B cell (primary cell): ENCODE results near the gene LRP1.

Experiments
- EZH2 ChIP-seq: IDR thresholded peaks from 2 replicates; pipeline ENCODE4 v1.6.1; 2012; ENCODE audit warnings: borderline replicate concordance, low read depth, mild to moderate bottlenecking, moderate library complexity, low read length; ENCODE audit not compliant: insufficient read depth, poor library complexity, severe bottlenecking
- TF ChIP-seq, protein P1 (sequence below): fragments of 200-600 bp; IDR thresholded peaks from one replicate; pipeline ENCODE4 v1.8.0; 2022; ENCODE audit warnings: antibody characterized with exemption, mild to moderate bottlenecking

DNA sequence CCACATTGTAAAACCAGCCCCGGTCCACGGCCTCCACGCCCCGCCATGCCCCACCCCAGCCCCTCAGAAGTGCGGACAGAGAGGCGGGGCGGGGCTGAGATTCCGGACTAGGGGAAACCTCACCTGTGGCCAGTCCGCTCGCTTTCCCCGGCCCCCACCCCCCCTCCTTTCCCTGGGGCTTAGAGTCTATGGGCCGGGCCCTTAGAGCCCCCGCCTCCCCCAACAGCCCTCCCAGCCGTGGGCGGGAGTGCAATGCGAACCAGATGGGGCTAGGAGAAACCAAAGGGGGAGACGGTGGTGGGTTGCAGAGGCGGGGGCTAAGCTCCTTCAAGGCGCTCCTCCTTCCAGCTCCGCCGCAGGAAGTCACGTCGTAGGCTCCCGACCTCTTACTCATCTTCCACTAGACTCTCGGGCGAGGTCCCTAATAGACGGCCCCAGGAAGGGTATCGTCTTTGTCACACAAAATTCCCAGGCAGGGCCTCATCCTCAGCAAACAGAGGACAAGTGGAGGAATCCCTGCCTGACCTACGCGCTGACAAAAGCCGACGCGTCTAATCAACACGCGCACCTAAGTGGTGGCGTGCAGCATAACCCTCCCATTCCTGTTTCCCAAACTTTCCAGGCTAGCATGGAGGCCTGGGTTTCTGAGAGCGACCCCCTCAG is 40.5 kb upstream of the LRP1 start:
- TF ChIP-seq, protein P1, sequence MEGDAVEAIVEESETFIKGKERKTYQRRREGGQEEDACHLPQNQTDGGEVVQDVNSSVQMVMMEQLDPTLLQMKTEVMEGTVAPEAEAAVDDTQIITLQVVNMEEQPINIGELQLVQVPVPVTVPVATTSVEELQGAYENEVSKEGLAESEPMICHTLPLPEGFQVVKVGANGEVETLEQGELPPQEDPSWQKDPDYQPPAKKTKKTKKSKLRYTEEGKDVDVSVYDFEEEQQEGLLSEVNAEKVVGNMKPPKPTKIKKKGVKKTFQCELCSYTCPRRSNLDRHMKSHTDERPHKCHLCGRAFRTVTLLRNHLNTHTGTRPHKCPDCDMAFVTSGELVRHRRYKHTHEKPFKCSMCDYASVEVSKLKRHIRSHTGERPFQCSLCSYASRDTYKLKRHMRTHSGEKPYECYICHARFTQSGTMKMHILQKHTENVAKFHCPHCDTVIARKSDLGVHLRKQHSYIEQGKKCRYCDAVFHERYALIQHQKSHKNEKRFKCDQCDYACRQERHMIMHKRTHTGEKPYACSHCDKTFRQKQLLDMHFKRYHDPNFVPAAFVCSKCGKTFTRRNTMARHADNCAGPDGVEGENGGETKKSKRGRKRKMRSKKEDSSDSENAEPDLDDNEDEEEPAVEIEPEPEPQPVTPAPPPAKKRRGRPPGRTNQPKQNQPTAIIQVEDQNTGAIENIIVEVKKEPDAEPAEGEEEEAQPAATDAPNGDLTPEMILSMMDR = no peak
- no peak for TF ChIP-seq EZH2
